ENCODE results near the gene RGCC. TPM values are rescaled to one million over a fixed set of nuclear protein-coding genes. Genes with fewer than 3 reads are reported as not detected.

The RGCC gene, protein sequence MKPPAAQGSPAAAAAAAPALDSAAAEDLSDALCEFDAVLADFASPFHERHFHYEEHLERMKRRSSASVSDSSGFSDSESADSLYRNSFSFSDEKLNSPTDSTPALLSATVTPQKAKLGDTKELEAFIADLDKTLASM
- polyA plus RNA-seq: 11.0 TPM
- long read RNA-seq, donor 1, partial matches to known transcripts: 0 of 2 reads
- long read RNA-seq, donor 1, other reads (novel, unspliced or antisense): 0 of 2 reads
- long read RNA-seq, donor 2, transcript RGCC-201 (5 exons, 960 nt): major isoform, 11 of 11 reads
- long read RNA-seq, donor 2, partial matches to known transcripts: 0 of 11 reads
- long read RNA-seq, donor 2, other reads (novel, unspliced or antisense): 0 of 11 reads
- long read RNA-seq, donor 3: 0 reads
- long read RNA-seq, donor 4: 0 reads
- long read RNA-seq, donor 5, transcript RGCC-201 (5 exons, 960 nt): major isoform, 6 of 6 reads
- long read RNA-seq, donor 5, partial matches to known transcripts: 0 of 6 reads
- long read RNA-seq, donor 5, other reads (novel, unspliced or antisense): 0 of 6 reads
- long read RNA-seq, donor 6, transcript RGCC-201 (5 exons, 960 nt): major isoform, 9 of 9 reads
- long read RNA-seq, donor 6, partial matches to known transcripts: 0 of 9 reads
- long read RNA-seq, donor 6, other reads (novel, unspliced or antisense): 0 of 9 reads
- long read RNA-seq, donor 7, partial matches to known transcripts: 0 of 2 reads
- long read RNA-seq, donor 7, other reads (novel, unspliced or antisense): 0 of 2 reads
- long read RNA-seq, donor 8, transcript RGCC-201 (5 exons, 960 nt): major isoform, 19 of 19 reads
- long read RNA-seq, donor 8, partial matches to known transcripts: 0 of 19 reads
- long read RNA-seq, donor 8, other reads (novel, unspliced or antisense): 0 of 19 reads
- long read RNA-seq, donor 9, transcript RGCC-201 (5 exons, 960 nt): major isoform, 8 of 8 reads
- long read RNA-seq, donor 9, partial matches to known transcripts: 0 of 8 reads
- long read RNA-seq, donor 9, other reads (novel, unspliced or antisense): 0 of 8 reads
- long read RNA-seq, donor 10, transcript RGCC-201 (5 exons, 960 nt): major isoform, 12 of 12 reads
- long read RNA-seq, donor 10, partial matches to known transcripts: 0 of 12 reads
- long read RNA-seq, donor 10, other reads (novel, unspliced or antisense): 0 of 12 reads
- long read RNA-seq, donor 11, transcript RGCC-201 (5 exons, 960 nt): major isoform, 7 of 7 reads
- long read RNA-seq, donor 11, partial matches to known transcripts: 0 of 7 reads
- long read RNA-seq, donor 11, other reads (novel, unspliced or antisense): 0 of 7 reads

DNA sequence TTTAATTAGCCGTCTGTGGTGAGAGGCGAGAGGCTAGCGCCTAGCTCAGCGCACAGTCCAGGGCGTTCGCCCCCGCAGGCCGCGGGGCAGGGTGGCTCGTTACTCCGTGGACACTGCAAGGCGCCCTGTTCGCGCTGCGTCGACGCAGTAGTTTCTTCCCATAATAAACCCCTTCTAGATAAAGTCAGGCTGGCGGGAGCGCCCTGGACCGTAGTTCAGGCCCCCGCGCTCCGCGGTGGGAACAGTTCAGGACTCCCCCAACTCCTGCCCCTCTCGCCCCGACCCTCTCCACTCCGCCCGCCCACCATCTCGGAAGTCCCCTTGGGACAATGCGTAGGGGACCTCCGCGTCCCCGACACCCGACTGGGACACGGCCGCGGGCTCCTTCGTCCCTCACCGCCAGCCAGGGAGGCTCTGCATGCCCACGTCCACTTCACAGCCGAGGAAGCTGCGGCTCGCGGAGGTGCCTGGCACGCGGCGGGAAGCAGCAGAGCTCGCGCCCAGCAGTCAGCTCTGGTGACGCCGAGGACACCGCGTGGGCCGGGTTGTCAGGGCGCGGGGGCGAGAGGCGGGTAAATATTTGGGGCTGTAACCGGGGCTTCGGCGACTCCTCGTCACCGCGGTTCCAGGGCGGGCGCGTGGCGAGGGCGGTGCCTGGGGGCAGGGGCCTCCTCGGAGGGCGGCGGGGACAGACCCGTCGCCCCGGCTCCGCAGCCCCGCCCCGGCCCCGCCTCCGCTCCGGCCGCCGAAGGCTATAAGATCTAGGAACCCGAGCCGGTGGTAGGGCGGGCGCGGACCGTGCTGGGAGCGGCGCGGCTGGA is at the start of gene RGCC:
Gene RGCC, plus strand, starts transcription at position 783 of the 821 bp plus-strand sequence. CDS start 158 bp downstream, outside the sequence.
- Histone ChIP-seq H3K4me3 (ENCODE audit: low read length) (peak within 1 kb of the TSS; percentile 51), H3K27ac (ENCODE audit: low read length) (no peak within 1 kb of the TSS), H3K27me3 (ENCODE audit: control insufficient read depth, insufficient read depth, low read length) (peaks cover 54% of the 10 kb centered on the region), H3K4me1 (ENCODE audit: control insufficient read depth, insufficient read depth, low read length) (peaks cover 8% of the 10 kb centered on the region), H3K36me3 (ENCODE audit: control insufficient read depth, insufficient read depth, low read length) (no peaks in the 10 kb centered on the region), H3K9me3 (ENCODE audit: control insufficient read depth, low read depth, low read length) (peaks cover 8% of the 10 kb centered on the region)
- no CpG with 5 or more reads among the region's 92 CpGs for WGBS (ENCODE audit: insufficient coverage, low lambda C conversion rate)
- DNase-seq: peak; percentile 64 to 82

DNA sequence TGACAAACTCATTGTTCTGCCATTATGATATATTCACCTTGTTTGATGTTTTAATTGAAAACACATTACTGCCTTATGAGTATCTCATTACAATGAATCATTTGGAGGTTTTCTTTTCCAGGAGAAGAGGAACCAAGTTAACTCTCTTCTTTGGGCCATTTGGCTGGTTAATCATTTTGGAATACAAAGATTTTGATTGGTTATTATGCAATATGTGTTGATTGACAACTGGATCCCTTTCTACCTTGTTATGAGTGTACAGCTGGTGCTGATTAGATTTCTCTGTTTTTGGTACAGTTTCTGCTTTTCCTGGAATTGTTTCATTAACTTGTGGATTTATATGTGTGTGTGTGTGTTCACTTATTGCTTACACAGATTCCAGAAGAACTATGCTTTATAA is 49.2 kb upstream of the RGCC start:
- Histone ChIP-seq H3K4me1 (ENCODE audit: control insufficient read depth, insufficient read depth, low read length) (peaks cover 3% of the 10 kb centered on the region), H3K9me3 (ENCODE audit: control insufficient read depth, low read depth, low read length) (no peaks in the 10 kb centered on the region), H3K4me3 (ENCODE audit: low read length) (no peak overlapping the region), H3K36me3 (ENCODE audit: control insufficient read depth, insufficient read depth, low read length) (no peaks in the 10 kb centered on the region), H3K27me3 (ENCODE audit: control insufficient read depth, insufficient read depth, low read length) (no peaks in the 10 kb centered on the region), H3K27ac (ENCODE audit: low read length) (no peak overlapping the region)
- DNase-seq: no peak

DNA sequence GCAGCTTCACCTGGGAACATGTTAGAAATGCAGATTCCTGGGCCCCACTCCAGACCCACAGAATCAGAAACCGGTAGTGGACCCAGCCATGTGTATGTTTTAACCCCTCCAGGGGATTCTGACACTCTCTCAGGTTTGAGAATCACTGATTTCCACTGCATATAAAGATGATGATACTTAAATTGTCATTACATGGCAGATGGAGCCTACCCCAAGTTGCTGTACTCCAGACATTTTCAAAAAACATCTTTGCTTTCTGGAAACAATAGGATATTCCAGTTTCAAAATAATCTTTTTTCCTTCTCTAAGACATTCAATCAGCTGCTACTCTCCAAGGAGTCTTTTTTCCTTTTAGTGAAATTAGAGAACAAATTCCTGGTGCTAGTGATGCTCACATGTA is 48.6 kb upstream of the RGCC start:
- Histone ChIP-seq H3K27ac (ENCODE audit: low read length) (no peak overlapping the region), H3K4me1 (ENCODE audit: control insufficient read depth, insufficient read depth, low read length) (peaks cover 3% of the 10 kb centered on the region), H3K27me3 (ENCODE audit: control insufficient read depth, insufficient read depth, low read length) (no peaks in the 10 kb centered on the region), H3K36me3 (ENCODE audit: control insufficient read depth, insufficient read depth, low read length) (no peaks in the 10 kb centered on the region), H3K9me3 (ENCODE audit: control insufficient read depth, low read depth, low read length) (no peaks in the 10 kb centered on the region), H3K4me3 (ENCODE audit: low read length) (no peak overlapping the region)
- WGBS (ENCODE audit: insufficient coverage, low lambda C conversion rate): no CpG with 5 or more reads among the region's 1 CpG
- DNase-seq: no peak

DNA sequence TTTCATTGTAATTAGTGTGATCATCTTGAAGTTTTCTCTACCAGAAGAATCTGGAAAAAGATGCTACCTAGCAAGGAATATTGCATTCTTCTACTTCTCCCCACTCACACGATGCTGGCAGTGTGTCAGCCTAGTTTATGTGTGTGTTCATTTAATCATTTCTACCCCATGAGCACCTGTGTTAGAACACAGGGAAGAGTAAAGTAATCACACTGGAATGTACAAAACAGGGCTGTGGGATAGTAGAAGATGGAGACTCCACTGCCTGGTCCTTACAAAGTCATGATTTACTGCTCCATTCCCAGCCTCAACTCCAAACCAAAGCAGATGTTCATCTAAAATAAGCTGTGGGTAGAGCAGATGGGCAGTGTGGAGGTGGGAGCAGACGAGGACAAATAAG is 47.7 kb upstream of the RGCC start:
- H3K4me3 ChIP-seq (ENCODE audit: low read length): no peak overlapping the region
- no peaks in the 10 kb centered on the region for H3K9me3 ChIP-seq (ENCODE audit: control insufficient read depth, low read depth, low read length)
- no peak for DNase-seq
- WGBS (ENCODE audit: insufficient coverage, low lambda C conversion rate): 80% methylated on average over 1 of the region's 2 CpGs
- H3K27me3 ChIP-seq (ENCODE audit: control insufficient read depth, insufficient read depth, low read length): no peaks in the 10 kb centered on the region
- H3K36me3 ChIP-seq (ENCODE audit: control insufficient read depth, insufficient read depth, low read length): no peaks in the 10 kb centered on the region
- H3K4me1 ChIP-seq (ENCODE audit: control insufficient read depth, insufficient read depth, low read length): peaks cover 3% of the 10 kb centered on the region
- H3K27ac ChIP-seq (ENCODE audit: low read length): no peak overlapping the region

DNA sequence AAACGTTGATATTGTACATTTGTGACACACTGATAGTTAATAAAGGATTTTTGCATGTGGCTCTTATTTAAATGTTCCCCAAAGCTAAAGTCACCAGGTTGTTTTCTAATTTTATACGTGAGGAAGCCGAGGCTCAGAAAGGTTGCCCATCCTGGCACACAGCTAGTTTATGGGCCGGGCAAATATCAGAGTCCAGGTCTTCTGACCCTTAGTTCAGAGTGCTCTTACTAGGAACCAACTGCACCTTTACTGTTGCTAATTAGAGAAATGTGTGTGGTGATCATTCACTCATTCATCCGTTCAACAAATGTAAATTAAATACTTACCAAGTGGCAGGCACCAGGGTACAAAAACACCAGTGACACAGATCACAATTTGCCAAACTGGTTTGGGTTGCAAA is 46.3 kb upstream of the RGCC start:
- Histone ChIP-seq H3K27me3 (ENCODE audit: control insufficient read depth, insufficient read depth, low read length) (no peaks in the 10 kb centered on the region), H3K4me3 (ENCODE audit: low read length) (no peak overlapping the region), H3K27ac (ENCODE audit: low read length) (no peak overlapping the region), H3K9me3 (ENCODE audit: control insufficient read depth, low read depth, low read length) (no peaks in the 10 kb centered on the region), H3K4me1 (ENCODE audit: control insufficient read depth, insufficient read depth, low read length) (peaks cover 3% of the 10 kb centered on the region), H3K36me3 (ENCODE audit: control insufficient read depth, insufficient read depth, low read length) (no peaks in the 10 kb centered on the region)
- WGBS (ENCODE audit: insufficient coverage, low lambda C conversion rate): 50% methylated on average over 1 of the region's 5 CpGs
- peak in 1 of 2 donors; percentile 20 for DNase-seq

DNA sequence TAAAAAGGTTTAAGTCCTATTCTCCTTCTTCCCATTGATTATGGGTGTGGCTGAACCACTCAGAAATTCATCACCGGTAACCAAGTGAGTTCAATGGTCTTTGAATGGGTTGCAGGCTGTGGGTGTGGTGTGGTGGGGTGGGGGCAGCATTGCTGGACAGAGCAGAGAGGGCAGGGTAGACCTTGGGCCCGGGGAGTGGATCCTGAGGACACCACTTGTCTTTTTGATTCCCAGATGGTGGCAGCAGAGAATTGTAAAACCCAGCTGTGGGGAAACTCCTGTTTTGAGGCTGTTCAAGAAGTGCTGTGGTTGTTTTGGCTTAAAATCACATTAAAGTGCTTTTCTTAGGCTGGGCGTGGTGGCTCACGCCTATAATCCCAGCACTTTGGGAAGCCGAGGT is 45.8 kb upstream of the RGCC start:
- no peaks in the 10 kb centered on the region for H3K36me3 ChIP-seq (ENCODE audit: control insufficient read depth, insufficient read depth, low read length)
- DNase-seq: peak; percentile 13 to 26
- no CpG with 5 or more reads among the region's 5 CpGs for WGBS (ENCODE audit: insufficient coverage, low lambda C conversion rate)
- H3K27me3 ChIP-seq (ENCODE audit: control insufficient read depth, insufficient read depth, low read length): no peaks in the 10 kb centered on the region
- H3K9me3 ChIP-seq (ENCODE audit: control insufficient read depth, low read depth, low read length): no peaks in the 10 kb centered on the region
- H3K4me3 ChIP-seq (ENCODE audit: low read length): no peak overlapping the region
- H3K4me1 ChIP-seq (ENCODE audit: control insufficient read depth, insufficient read depth, low read length): peaks cover 3% of the 10 kb centered on the region
- no peak overlapping the region for H3K27ac ChIP-seq (ENCODE audit: low read length)

DNA sequence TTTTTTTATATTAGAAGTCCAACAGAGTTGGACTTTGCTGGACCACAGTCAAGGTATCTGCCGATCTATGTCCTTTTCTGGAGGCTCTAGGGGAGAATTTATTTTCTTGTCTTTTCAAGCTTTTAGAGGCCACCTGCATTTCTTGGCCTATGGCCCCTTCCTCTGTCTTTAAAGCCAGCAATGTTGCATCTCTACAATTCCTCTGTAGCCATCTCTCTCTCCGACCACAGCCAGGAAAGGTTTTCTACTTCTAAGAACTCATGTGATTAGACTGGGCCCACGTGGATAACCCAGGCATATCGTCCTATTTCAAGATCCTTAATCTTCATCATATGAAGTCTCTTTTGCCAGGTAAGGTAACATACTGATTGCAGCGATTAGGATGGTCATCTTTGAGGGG is 43.5 kb upstream of the RGCC start:
- Histone ChIP-seq H3K27ac (ENCODE audit: low read length) (no peak overlapping the region), H3K36me3 (ENCODE audit: control insufficient read depth, insufficient read depth, low read length) (no peaks in the 10 kb centered on the region), H3K4me3 (ENCODE audit: low read length) (no peak overlapping the region), H3K27me3 (ENCODE audit: control insufficient read depth, insufficient read depth, low read length) (no peaks in the 10 kb centered on the region), H3K4me1 (ENCODE audit: control insufficient read depth, insufficient read depth, low read length) (peaks cover 3% of the 10 kb centered on the region), H3K9me3 (ENCODE audit: control insufficient read depth, low read depth, low read length) (no peaks in the 10 kb centered on the region)
- whole genome bisulfite sequencing (ENCODE audit: insufficient coverage, low lambda C conversion rate): no CpG with 5 or more reads among the region's 5 CpGs
- no peak for DNase-seq

DNA sequence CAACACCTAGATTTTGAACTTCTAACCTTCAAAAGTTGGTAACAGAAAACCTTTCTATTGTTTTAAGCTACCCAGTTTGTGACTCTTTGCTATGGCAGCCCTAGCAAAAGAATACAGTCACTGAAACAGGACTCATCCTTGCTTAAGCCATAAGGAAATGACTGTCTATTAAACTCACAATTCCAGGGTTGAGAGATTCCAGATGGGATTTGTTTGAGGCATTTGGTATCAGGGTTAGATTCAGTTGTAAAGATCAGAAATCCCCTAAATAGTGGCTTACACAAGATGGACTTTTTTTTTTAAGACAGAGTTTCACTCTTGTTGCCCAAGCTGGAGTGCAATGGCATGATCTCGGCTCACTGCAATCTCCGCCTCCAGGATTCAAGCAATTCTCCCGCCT is 41.1 kb upstream of the RGCC start:
- H3K27ac ChIP-seq (ENCODE audit: low read length): no peak overlapping the region
- no peak for DNase-seq
- no CpG with 5 or more reads among the region's 3 CpGs for WGBS (ENCODE audit: insufficient coverage, low lambda C conversion rate)
- no peaks in the 10 kb centered on the region for H3K9me3 ChIP-seq (ENCODE audit: control insufficient read depth, low read depth, low read length)
- no peaks in the 10 kb centered on the region for H3K36me3 ChIP-seq (ENCODE audit: control insufficient read depth, insufficient read depth, low read length)
- H3K4me3 ChIP-seq (ENCODE audit: low read length): no peak overlapping the region
- H3K4me1 ChIP-seq (ENCODE audit: control insufficient read depth, insufficient read depth, low read length): peaks cover 3% of the 10 kb centered on the region
- H3K27me3 ChIP-seq (ENCODE audit: control insufficient read depth, insufficient read depth, low read length): no peaks in the 10 kb centered on the region

DNA sequence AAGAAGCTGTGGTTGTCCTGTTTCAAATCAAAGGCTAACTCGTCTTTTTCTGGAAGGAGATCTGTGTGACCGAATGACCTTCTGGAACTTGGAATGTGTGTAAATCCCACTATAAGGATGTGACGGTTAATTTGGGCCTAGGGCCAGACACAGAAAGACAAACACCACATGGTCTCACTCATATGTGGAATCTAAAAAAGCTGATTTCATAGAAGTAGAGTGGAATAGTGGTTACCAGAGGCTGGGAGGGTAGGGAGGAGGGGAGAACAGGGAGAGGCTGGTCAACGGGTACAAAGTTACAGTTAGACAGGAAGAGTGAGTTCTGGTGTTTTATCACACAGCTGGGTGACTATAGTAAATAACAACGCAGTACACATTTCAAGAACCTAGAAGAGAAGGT is 39.3 kb upstream of the RGCC start:
- no peak for DNase-seq

More for the DNA sequence above, 39.3 kb upstream of the RGCC start:
- 40% methylated on average over 1 of the region's 5 CpGs for WGBS (ENCODE audit: insufficient coverage, low lambda C conversion rate)
- Histone ChIP-seq H3K36me3 (ENCODE audit: control insufficient read depth, insufficient read depth, low read length) (no peaks in the 10 kb centered on the region), H3K4me1 (ENCODE audit: control insufficient read depth, insufficient read depth, low read length) (no peaks in the 10 kb centered on the region), H3K27ac (ENCODE audit: low read length) (no peak overlapping the region), H3K9me3 (ENCODE audit: control insufficient read depth, low read depth, low read length) (no peaks in the 10 kb centered on the region), H3K4me3 (ENCODE audit: low read length) (no peak overlapping the region), H3K27me3 (ENCODE audit: control insufficient read depth, insufficient read depth, low read length) (no peaks in the 10 kb centered on the region)

All from large intestine (tissue), 12 donors.